H1 (cell line): ENCODE results near the gene WBP11. TPM values are rescaled to one million over a fixed set of nuclear protein-coding genes. Genes with fewer than 3 reads are reported as not detected.

Experiments
- CTCF ChIA-PET: fragments of 300-600 bp; sonication (Branson Sonifier 250); formaldehyde crosslinking; loops from one replicate; lab custom pipeline; 2021; ENCODE audit not compliant: partially characterized antibody; lab: Charles Lee
- POLR2A ChIA-PET: fragments of 300-600 bp; sonication (Branson Sonifier 250); formaldehyde crosslinking; loops from one replicate; lab custom pipeline; 2021; ENCODE audit warnings: inconsistent platforms; ENCODE audit not compliant: partially characterized antibody; lab: Charles Lee
- DNase-seq, 2 experiments: peaks; one replicate each; pipeline versions ENCODE4 v3.0.0 to v3.0.0-alpha.2; 2010 to 2022; ENCODE audit warnings: low spot score in 2 of 2, low read depth in 1 of 2, mixed read lengths in 1 of 2
- FAIRE-seq: peaks from 2 replicates; lab custom pipeline; 2011; peaks lifted over from hg19 to GRCh38; lab: Jason Lieb, UNC
- H2AFZ ChIP-seq: 2 replicates; pipeline ENCODE4 v1.8.1; 2012; ENCODE audit warnings: low read length, inconsistent platforms
- H2AK5ac ChIP-seq: 2 replicates; pipeline ENCODE4 v1.6.1; 2013; ENCODE audit warnings: low read depth, low read length
- H2BK120ac ChIP-seq: replicated peaks from 2 replicates; pipeline ENCODE3; 2013; ENCODE audit warnings: low read depth, low read length, inconsistent platforms
- H2BK12ac ChIP-seq: 2 replicates; pipeline ENCODE4 v1.6.1; 2013; ENCODE audit warnings: low read depth, low read length
- H2BK15ac ChIP-seq: 2 replicates; pipeline ENCODE4 v1.6.1; 2013; ENCODE audit warnings: low read length
- H2BK20ac ChIP-seq: 2 replicates; pipeline ENCODE4 v1.6.1; 2013; ENCODE audit warnings: low read length
- H2BK5ac ChIP-seq: 2 replicates; pipeline ENCODE4 v1.6.1; 2013; ENCODE audit warnings: low read depth, low read length
- H3K14ac ChIP-seq: 2 replicates; pipeline ENCODE4 v1.6.1; 2013; ENCODE audit warnings: inconsistent platforms; ENCODE audit not compliant: insufficient read length
- H3K18ac ChIP-seq: 2 replicates; pipeline ENCODE4 v1.6.1; 2013; ENCODE audit warnings: low read length; ENCODE audit errors: extremely low read depth
- H3K23ac ChIP-seq: 2 replicates; pipeline ENCODE4 v1.6.1; 2013; ENCODE audit warnings: inconsistent platforms; ENCODE audit not compliant: insufficient read length
- H3K23me2 ChIP-seq: 2 replicates; pipeline ENCODE4 v1.6.1; 2013; ENCODE audit warnings: low read depth, low read length
- H3K27ac ChIP-seq: 2 replicates; pipeline ENCODE4 v1.6.1; 2011; ENCODE audit warnings: low read depth, low read length, inconsistent platforms
- H3K27me3 ChIP-seq, 4 experiments: replicated peaks in 1 of 4; 1 replicate in 1 of 4; 2 replicates in 3 of 4; pipeline versions ENCODE4 v1.6.1 to v1.8.1; 2011 to 2013; ENCODE audit warnings: low read length in 3 of 4, mild to moderate bottlenecking in 3 of 4, inconsistent platforms in 2 of 4, mixed read lengths in 2 of 4, moderate library complexity in 1 of 4; ENCODE audit not compliant: control insufficient read depth in 3 of 4, insufficient read depth in 3 of 4; ENCODE audit errors: extremely low read depth in 1 of 4
- H3K36me3 ChIP-seq, 4 experiments: 2 replicates each; pipeline versions ENCODE4 v1.6.1 to v1.8.1; 2011 to 2013; ENCODE audit warnings: mild to moderate bottlenecking in 4 of 4, low read length in 3 of 4, moderate library complexity in 2 of 4, control low read depth in 1 of 4, inconsistent platforms in 1 of 4; ENCODE audit not compliant: insufficient read depth in 4 of 4, control insufficient read depth in 2 of 4
- H3K4ac ChIP-seq: replicated peaks from 2 replicates; pipeline ENCODE3; 2013; ENCODE audit warnings: low read length, low read depth, mixed read lengths, inconsistent platforms; ENCODE audit not compliant: insufficient read length
- H3K4me1 ChIP-seq, 4 experiments: replicated peaks in 1 of 4; 1 replicate in 1 of 4; 2 replicates in 3 of 4; pipeline versions ENCODE4 v1.6.1 to v1.8.1; 2011 to 2013; ENCODE audit warnings: low read length in 3 of 4, inconsistent platforms in 2 of 4, mixed read lengths in 1 of 4; ENCODE audit not compliant: insufficient read depth in 4 of 4, control insufficient read depth in 3 of 4
- H3K4me2 ChIP-seq, 2 experiments: 2 replicates each; pipeline versions ENCODE4 v1.6.1 to v1.8.1; 2011 to 2013; ENCODE audit warnings: low read depth in 2 of 2, low read length in 2 of 2, control low read depth in 1 of 2, inconsistent platforms in 1 of 2, mild to moderate bottlenecking in 1 of 2; ENCODE audit not compliant: insufficient read depth in 1 of 2
- H3K4me3 ChIP-seq, 4 experiments: fragments of 200-600, 300-600 bp in 1 of 4; sonication (generic), shearing (Covaris generic), sonication (Bioruptor Twin) in 1 of 4; 2 replicates each; pipeline versions ENCODE4 v1.5.1 to v1.8.1; 2011 to 2016; ENCODE audit warnings: low read length in 4 of 4, low read depth in 3 of 4, control low read depth in 2 of 4, inconsistent platforms in 2 of 4, mild to moderate bottlenecking in 2 of 4, mixed read lengths in 1 of 4, moderate library complexity in 1 of 4; ENCODE audit not compliant: insufficient read depth in 2 of 4; ENCODE audit errors: extremely low read depth in 1 of 4
- H3K56ac ChIP-seq: replicated peaks from 2 replicates; pipeline ENCODE3; 2013; ENCODE audit warnings: low read depth, mild to moderate bottlenecking, mixed read lengths, low read length, inconsistent platforms; ENCODE audit not compliant: insufficient read length
- H3K79me1 ChIP-seq: 2 replicates; pipeline ENCODE4 v1.6.1; 2013; ENCODE audit warnings: low read depth, low read length, control low read depth
- H3K79me2 ChIP-seq, 2 experiments: 2 replicates each; pipeline versions ENCODE4 v1.6.1 to v1.8.1; 2012 to 2013; ENCODE audit warnings: low read length in 2 of 2, mild to moderate bottlenecking in 2 of 2, inconsistent platforms in 1 of 2; ENCODE audit not compliant: insufficient read depth in 2 of 2, control insufficient read depth in 1 of 2
- H3K9ac ChIP-seq, 4 experiments: replicated peaks in 1 of 4; 1 replicate in 1 of 4; 2 replicates in 3 of 4; pipeline versions ENCODE4 v1.6.1 to v1.8.1; 2011 to 2013; ENCODE audit warnings: low read depth in 3 of 4, low read length in 3 of 4, control low read depth in 2 of 4, mild to moderate bottlenecking in 2 of 4, moderate library complexity in 2 of 4, inconsistent platforms in 1 of 4; ENCODE audit errors: extremely low read depth in 1 of 4
- H3K9me3 ChIP-seq, 2 experiments: 2 replicates each; pipeline versions ENCODE4 v1.6.1 to v1.8.1; 2012 to 2013; ENCODE audit warnings: mild to moderate bottlenecking in 2 of 2, moderate library complexity in 2 of 2, control low read depth in 1 of 2, inconsistent platforms in 1 of 2, low read depth in 1 of 2, low read length in 1 of 2, mixed read lengths in 1 of 2; ENCODE audit not compliant: insufficient read depth in 2 of 2
- H4K20me1 ChIP-seq, 2 experiments: replicated peaks in 1 of 2; 2 replicates each; pipeline versions ENCODE3 to v1.8.1; 2011 to 2013; ENCODE audit warnings: inconsistent platforms in 2 of 2, low read length in 2 of 2, mild to moderate bottlenecking in 1 of 2; ENCODE audit not compliant: insufficient read depth in 2 of 2, control insufficient read depth in 1 of 2
- H4K5ac ChIP-seq: 2 replicates; pipeline ENCODE4 v1.6.1; 2013; ENCODE audit warnings: low read length, low read depth, mixed read lengths, inconsistent platforms; ENCODE audit not compliant: insufficient read length
- H4K8ac ChIP-seq: 2 replicates; pipeline ENCODE4 v1.8.0; 2013; ENCODE audit warnings: mild to moderate bottlenecking, moderate library complexity, low read length, inconsistent platforms; ENCODE audit not compliant: insufficient read depth; ENCODE audit errors: extremely low read depth
- H4K91ac ChIP-seq: replicated peaks from 2 replicates; pipeline ENCODE3; 2013; ENCODE audit warnings: low read length, mixed read lengths, inconsistent platforms; ENCODE audit not compliant: insufficient read length
- ZNF274 ChIP-seq: IDR thresholded peaks from 2 replicates; pipeline ENCODE4 v1.7.0; 2012; ENCODE audit warnings: low read length, borderline replicate concordance; ENCODE audit errors: extremely low read depth
- WGBS, 2 experiments: shearing (Covaris generic) in 1 of 2; methylation state at CpG; one replicate each; pipeline versions ENCODE4 v1.1.6 to v1.1.7; 2013 to 2015; ENCODE audit warnings: low lambda C conversion rate in 2 of 2, mixed read lengths in 2 of 2, inconsistent platforms in 1 of 2, low coverage in 1 of 2, missing lambda C conversion rate in 1 of 2; ENCODE audit not compliant: insufficient replicate concordance in 2 of 2, insufficient coverage in 1 of 2, insufficient read length in 1 of 2; ENCODE audit errors: extremely low coverage in 1 of 2, missing lambda C conversion rate in 1 of 2; 5-methylcytosine and 5-hydroxymethylcytosine counted together
- polyA plus RNA-seq, 7 experiments: library from polyadenylated mRNA; depleted of rRNA in 3 of 7; stranded (reverse) in 5 of 7; unstranded in 2 of 7; fragments of >200 nt in 5 of 7; fragments of 200-250 nt in 2 of 7; gene quantifications; 1 replicate in 5 of 7; 2 replicates in 1 of 7; 4 replicates in 1 of 7; pipeline versions ENCODE4 v1.2.1 to v1.2.3, GENCODE V29; 2011 to 2013; ENCODE audit warnings: missing spikeins in 2 of 7, mixed read lengths in 2 of 7
- total RNA-seq: library from RNA; stranded (reverse); fragmentation: NEBNext Ultra II Directional; extraction: Animal tissue kit (Norgen Biotek cat#: 25700); gene quantifications from 2 replicates; pipeline ENCODE4 v1.2.1, GENCODE V29; 2021
- TF ChIP-seq, protein P1 (sequence below): IDR thresholded peaks from 2 replicates; pipeline ENCODE4 v1.6.1; 2012; ENCODE audit warnings: inconsistent platforms

Gene WBP11
- total and polyA plus RNA-seq, 2 of the 8 experiments (the other 6 are each of a cell fraction or from before 2014, with no cell fraction given), result 22.1 to 134 TPM

- Histone ChIP-seq H3K79me1 (no peaks in the 10 kb centered on the region), H3K36me3 (no peaks in the 10 kb centered on the region), H4K20me1 (no peaks in the 10 kb centered on the region), H3K23me2 (no peaks in the 10 kb centered on the region), H3K4ac (no peak overlapping the region), H2BK20ac (no peak overlapping the region), H3K9me3 (no peaks in the 10 kb centered on the region), H3K79me2 (no peaks in the 10 kb centered on the region), H2BK15ac (no peak overlapping the region)
- 93% methylated on average over 1 of the region's 1 CpG; no CpG with 5 or more reads in 1 of the 2 experiments for WGBS, 2 experiments
- no peak for DNase-seq
- TF ChIP-seq, protein P1, sequence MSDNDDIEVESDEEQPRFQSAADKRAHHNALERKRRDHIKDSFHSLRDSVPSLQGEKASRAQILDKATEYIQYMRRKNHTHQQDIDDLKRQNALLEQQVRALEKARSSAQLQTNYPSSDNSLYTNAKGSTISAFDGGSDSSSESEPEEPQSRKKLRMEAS, result peak; percentile 11; the same call in 1 of the 2 replicates
- TF ChIP-seq ZNF274, result no peak
- TF ChIP-seq, all 59 proteins: peak for 1
- peak overlapping the region; percentile 34; the same call in 1 of the 2 replicates for H2AFZ ChIP-seq
- no peak overlapping the region for H2BK120ac ChIP-seq
- H3K4me1 ChIP-seq, result peaks cover 0 to 6% (median 0%) of the 10 kb centered on the region in 4 experiments; a peak in 2 of 7 replicates
- H2BK5ac ChIP-seq, result no peak overlapping the region
- ChIA-PET POLR2A (interaction anchor here (1.0 kb wide), 1 partner anchor 10 kb away, joined by 4 read pairs; no protein-coding TSS in a partner anchor), CTCF (interaction anchor here (0.7 to 2.8 kb wide), 5 partner anchors 22 to 145 kb away, joined by 3 to 14 read pairs (median 3); no protein-coding TSS in a partner anchor)
- FAIRE-seq, result no peak
- no peak overlapping the region for H3K27ac ChIP-seq
- no peak overlapping the region for H3K23ac ChIP-seq
- no peaks in the 10 kb centered on the region for H3K27me3 ChIP-seq
- H4K8ac ChIP-seq, result no peak overlapping the region
- H3K56ac ChIP-seq, result no peak overlapping the region
- no peak overlapping the region for H3K14ac ChIP-seq
- no peak overlapping the region for H4K91ac ChIP-seq
- no peak overlapping the region for H3K9ac ChIP-seq
- no peak overlapping the region for H3K4me3 ChIP-seq
- no peak overlapping the region for H3K18ac ChIP-seq
- H3K4me2 ChIP-seq, result no peak overlapping the region
- no peak overlapping the region for H2AK5ac ChIP-seq
- no peak overlapping the region for H2BK12ac ChIP-seq
- no peak overlapping the region for H4K5ac ChIP-seq
These were observed 47.8 kb upstream of the WBP11 start for GRCh38 chr12:14850929-14851663.
